GM19025 (cell line): Measurements from ENCODE around the gene KERA.
A peak's percentile ranks its signal among the peaks of the same experiment; 100 is the strongest.

Experiments
- ATAC-seq: cut with Tn5 transposase; IDR thresholded peaks from one replicate; pipeline ENCODE4 v1.9.1; 2021; ENCODE audit warnings: mild to moderate bottlenecking, low read depth, moderate library complexity; ENCODE audit not compliant: unreplicated experiment

KERA gene

DNA sequence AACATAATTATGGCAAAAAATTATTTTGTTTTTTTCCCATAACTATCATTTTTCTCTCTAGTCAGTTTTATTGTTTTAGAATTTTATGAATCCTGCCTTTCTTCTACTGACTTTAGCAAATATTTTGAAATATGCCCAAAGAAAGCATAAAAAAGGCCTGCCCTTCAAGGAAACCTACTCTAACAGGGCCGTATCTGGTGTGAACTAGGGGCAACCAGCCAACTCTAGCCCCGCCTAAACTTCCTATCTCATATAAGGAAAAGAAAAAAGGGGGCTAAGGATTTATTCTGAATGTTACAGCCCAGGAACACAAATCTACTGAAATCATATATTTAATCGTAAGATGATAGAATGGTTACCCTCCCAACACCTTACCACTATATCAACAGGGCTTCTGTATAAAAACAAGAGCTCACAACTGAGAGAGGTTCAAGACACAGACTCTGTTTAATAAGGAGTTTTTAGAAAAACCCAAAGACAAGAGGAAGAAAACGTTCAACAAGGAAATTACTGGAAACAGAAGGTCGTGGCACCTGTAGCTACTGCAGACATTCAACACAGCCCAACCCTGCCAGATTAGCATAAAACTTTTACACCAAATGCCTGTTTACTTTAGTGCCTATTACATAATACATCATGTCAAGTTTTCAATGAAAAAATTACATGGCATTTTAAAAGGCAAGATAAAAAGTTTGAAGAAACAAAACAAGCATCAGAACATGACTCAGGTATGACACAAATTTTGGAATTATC lies 40.1 kb downstream of the KERA start:
- ATAC-seq, result no peak

DNA sequence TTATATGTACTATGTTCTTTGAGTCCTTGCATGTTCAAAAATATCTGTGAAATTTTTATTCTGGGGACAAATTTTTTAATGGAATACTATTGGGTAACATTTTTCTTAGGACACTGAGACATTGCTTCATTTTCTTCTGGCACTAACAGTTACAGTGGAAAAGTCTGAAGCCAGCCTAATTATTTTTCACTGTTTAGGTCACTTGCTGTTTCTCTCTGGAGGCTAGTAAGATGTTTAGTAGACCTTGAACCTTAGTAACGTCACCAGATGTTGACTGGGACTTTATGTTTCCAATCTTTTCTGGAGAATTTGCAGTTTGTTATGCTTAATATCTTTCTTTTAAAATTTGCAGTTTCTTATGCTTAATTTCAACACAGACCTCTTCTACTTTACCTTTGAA lies 40.8 kb downstream of the KERA start:
- no peak for ATAC-seq

DNA sequence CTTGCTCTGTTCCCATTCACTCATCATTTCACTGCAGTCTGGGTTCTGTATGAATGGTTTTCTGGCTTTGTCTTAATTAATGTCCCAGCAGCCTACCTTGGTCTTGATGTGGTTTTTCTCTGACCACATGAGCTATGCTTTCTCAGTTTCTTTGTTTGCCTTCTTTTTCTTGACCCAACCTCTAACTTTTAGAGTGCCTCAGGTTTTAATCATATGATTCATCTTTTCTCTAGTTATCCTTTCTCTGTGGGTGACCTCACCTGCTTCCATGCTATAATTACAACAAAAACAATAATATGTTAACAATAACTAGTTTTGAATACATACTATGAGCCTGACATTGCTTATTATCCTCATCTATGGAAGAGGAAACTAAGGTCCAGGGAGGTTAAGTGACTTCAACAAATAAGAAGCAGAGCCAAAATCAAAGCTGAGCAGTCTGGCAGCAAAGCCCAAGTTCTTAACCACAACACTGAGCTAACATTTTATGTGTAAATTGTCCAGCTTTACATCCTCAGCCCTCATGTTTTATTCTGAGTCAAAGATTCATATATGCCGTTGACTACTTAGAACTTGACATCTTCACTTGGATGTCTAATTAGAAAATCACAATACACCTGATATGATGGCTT lies 48.4 kb downstream of the KERA start:
- ATAC-seq, result peak; percentile 85

DNA sequence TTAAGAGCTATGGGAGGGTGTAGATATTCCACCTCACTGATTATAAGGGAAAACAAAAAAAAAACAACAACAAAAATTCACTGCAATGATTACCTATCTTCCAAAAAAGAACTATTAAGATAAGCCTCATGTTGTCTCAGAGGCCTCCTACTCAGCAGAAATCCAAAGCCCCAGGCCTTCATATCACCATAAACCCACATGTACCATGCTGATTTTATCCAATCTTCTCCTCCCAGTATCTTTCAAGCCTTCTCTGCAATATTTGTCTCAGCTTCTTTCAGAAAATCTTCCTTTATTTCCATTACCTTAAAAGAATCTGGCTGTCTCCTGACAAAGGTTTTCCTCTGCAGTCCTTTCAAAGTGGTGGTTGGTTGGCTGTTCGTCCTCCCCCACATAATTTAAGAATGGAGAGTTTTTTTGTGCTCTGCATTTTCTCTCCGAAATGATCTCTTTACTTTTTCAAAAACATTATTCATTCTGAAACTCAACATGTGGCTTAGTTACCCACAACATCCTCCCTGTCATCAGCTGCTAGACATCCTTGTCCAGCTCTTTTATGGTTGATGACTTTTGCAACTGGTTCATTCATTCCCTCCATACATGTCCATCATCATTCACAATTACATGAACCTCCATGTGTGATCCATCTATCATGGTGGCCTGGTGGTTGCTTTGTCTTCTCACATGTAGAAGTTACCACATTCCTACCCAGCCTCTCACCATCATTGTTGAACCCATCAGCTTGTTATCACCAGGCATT lies 50.1 kb downstream of the KERA start:
- ATAC-seq, result peak; percentile 49

DNA sequence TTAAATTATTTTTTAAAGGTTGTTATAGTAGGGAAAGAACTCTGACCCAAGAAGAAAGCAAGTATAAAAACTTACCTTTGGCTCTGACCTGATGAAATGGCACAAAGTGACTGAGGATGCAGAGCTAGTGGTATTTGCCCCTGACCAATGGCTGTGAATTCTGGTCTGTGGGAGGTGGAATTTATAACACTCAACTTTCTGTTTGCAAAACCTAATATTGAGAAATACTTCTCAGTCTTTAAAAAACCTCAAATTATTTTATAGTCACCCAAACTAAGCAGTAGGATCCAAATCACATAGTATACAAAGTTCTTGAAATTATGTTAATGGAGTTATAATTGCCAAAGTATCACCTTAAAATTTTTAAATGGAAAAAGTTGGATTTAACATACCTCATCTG lies 53.0 kb downstream of the KERA start, which contains the start of gene EPYC:
EPYC (minus strand) TSS at position 101 of the 400 bp plus-strand sequence. CDS start 2,407 bp downstream, outside the sequence.
- ATAC-seq, result no peak

- ATAC-seq, result no peak
Observed at GRCh38 chr12:91003737-91004136, 54.1 kb downstream of the KERA start.

- no peak for ATAC-seq
Observed at GRCh38 chr12:91001306-91001705, 56.5 kb downstream of the KERA start.
